Osteocyte (in vitro differentiated cells): ENCODE measurements around the gene NISCH. TPM values are rescaled to one million over a fixed set of nuclear protein-coding genes. Genes with fewer than 3 reads are reported as not detected.
A peak's percentile ranks its signal among the peaks of the same experiment; 100 is the strongest.

Experiments used
- DNase-seq: peaks from one replicate; pipeline ENCODE4 v3.0.0; 2021; ENCODE audit warnings: mixed read lengths; ENCODE audit not compliant: unreplicated experiment; ENCODE audit errors: extremely low spot score
- H3K27ac Mint-ChIP-seq: one replicate; pipeline ENCODE4 v1.8.0; 2021; ENCODE audit warnings: mild to moderate bottlenecking, mixed read lengths; ENCODE audit not compliant: unreplicated experiment
- H3K27me3 Mint-ChIP-seq: one replicate; pipeline ENCODE4 v1.8.0; 2021; ENCODE audit warnings: mixed read lengths; ENCODE audit not compliant: unreplicated experiment
- H3K36me3 Mint-ChIP-seq: one replicate; pipeline ENCODE4 v1.8.0; 2021; ENCODE audit warnings: mixed read lengths; ENCODE audit not compliant: unreplicated experiment
- H3K4me1 Mint-ChIP-seq: one replicate; pipeline ENCODE4 v1.8.0; 2021; ENCODE audit warnings: mixed read lengths; ENCODE audit not compliant: unreplicated experiment
- H3K4me3 Mint-ChIP-seq: one replicate; pipeline ENCODE4 v1.8.0; 2021; ENCODE audit warnings: mild to moderate bottlenecking, moderate library complexity, mixed read lengths; ENCODE audit not compliant: unreplicated experiment
- H3K9me3 Mint-ChIP-seq: one replicate; pipeline ENCODE4 v1.8.0; 2021; ENCODE audit warnings: mixed read lengths; ENCODE audit not compliant: unreplicated experiment
- CTCF ChIP-seq: fragments of 200-600 bp; sonication (generic); IDR thresholded peaks from 2 replicates; pipeline ENCODE4 v1.5.0; 2021; ENCODE audit warnings: antibody characterized with exemption, mild to moderate bottlenecking, moderate library complexity
- total RNA-seq: library from RNA; stranded (reverse); gene quantifications from 2 replicates; pipeline ENCODE4 v1.2.1, GENCODE V29; 2021

Gene NISCH
- total RNA-seq, 1 donor from 2014 or later = 138 TPM

- no peak for DNase-seq
- Mint-ChIP-seq H3K27me3 (no peaks in the 10 kb centered on the region), H3K4me1 (peaks cover 28% of the 10 kb centered on the region), H3K36me3 (peaks cover 5% of the 10 kb centered on the region), H3K27ac (no peak overlapping the region), H3K9me3 (no peaks in the 10 kb centered on the region), H3K4me3 (no peak overlapping the region)
- no peak for TF ChIP-seq CTCF
These were observed 2.7 kb upstream of the NISCH start for GRCh38 chr3:52452570-52453221.

- TF ChIP-seq CTCF = no peak
- peak within 1 kb of the TSS; percentile 74 for H3K27ac Mint-ChIP-seq
- no peaks in the 10 kb centered on the region for H3K27me3 Mint-ChIP-seq
- no peak for DNase-seq
- no peaks in the 10 kb centered on the region for H3K9me3 Mint-ChIP-seq
- peaks cover 10% of the 10 kb centered on the region for H3K36me3 Mint-ChIP-seq
- H3K4me3 Mint-ChIP-seq = peak within 1 kb of the TSS; percentile 98
- peaks cover 28% of the 10 kb centered on the region for H3K4me1 Mint-ChIP-seq
These were observed 1.7 kb upstream of the NISCH start, which contains the start of gene TNNC1 for GRCh38 chr3:52453496-52454249. Gene TNNC1 (minus strand): TSS chr3:52454041. CDS start chr3:52454015, 26 bp downstream.

GRCh38 chr3:52454250-52454937 lies 1.0 kb upstream of the NISCH start:
- DNase-seq = no peak
- Mint-ChIP-seq H3K9me3 (no peaks in the 10 kb centered on the region), H3K4me3 (peak overlapping the region; percentile 98), H3K27me3 (no peaks in the 10 kb centered on the region), H3K4me1 (peaks cover 28% of the 10 kb centered on the region), H3K36me3 (peaks cover 10% of the 10 kb centered on the region), H3K27ac (peak overlapping the region; percentile 74)
- no peak for TF ChIP-seq CTCF

- H3K36me3 Mint-ChIP-seq = peaks cover 10% of the 10 kb centered on the region
- H3K27ac Mint-ChIP-seq = peak overlapping the region; percentile 74
- peak overlapping the region; percentile 98 for H3K4me3 Mint-ChIP-seq
- peaks cover 26% of the 10 kb centered on the region for H3K4me1 Mint-ChIP-seq
- H3K9me3 Mint-ChIP-seq = no peaks in the 10 kb centered on the region
- H3K27me3 Mint-ChIP-seq = no peaks in the 10 kb centered on the region
- TF ChIP-seq CTCF = no peak
- DNase-seq = no peak
These were observed 494 bp upstream of the NISCH start for GRCh38 chr3:52454938-52455282.
